T-helper 2 cell treated with Interferon-gamma antibody and Interleukin-4, amounts not matched to agents 5 μg/mL and 100 μg/mL, for 36 hours (primary cell): Measurements from ENCODE around the gene RAB31.

Source experiments
- DNase-seq: peaks from one replicate; pipeline ENCODE4 v3.0.0; 2021; ENCODE audit warnings: low spot score
- H3K27ac Mint-ChIP-seq: one replicate; pipeline ENCODE4 v1.8.0; 2021; ENCODE audit warnings: mild to moderate bottlenecking, mixed read lengths
- H3K27me3 Mint-ChIP-seq: one replicate; pipeline ENCODE4 v1.8.0; 2021; ENCODE audit warnings: low read depth, mixed read lengths
- H3K36me3 Mint-ChIP-seq: one replicate; pipeline ENCODE4 v1.8.0; 2021; ENCODE audit warnings: low read depth, mixed read lengths
- H3K4me1 Mint-ChIP-seq: one replicate; pipeline ENCODE4 v1.8.0; 2021; ENCODE audit warnings: low read depth, mixed read lengths
- H3K4me3 Mint-ChIP-seq: one replicate; pipeline ENCODE4 v1.8.0; 2022; ENCODE audit warnings: mild to moderate bottlenecking, moderate library complexity, mixed read lengths
- H3K9me3 Mint-ChIP-seq: one replicate; pipeline ENCODE4 v1.8.0; 2021; ENCODE audit warnings: mixed read lengths

RAB31 gene

DNA sequence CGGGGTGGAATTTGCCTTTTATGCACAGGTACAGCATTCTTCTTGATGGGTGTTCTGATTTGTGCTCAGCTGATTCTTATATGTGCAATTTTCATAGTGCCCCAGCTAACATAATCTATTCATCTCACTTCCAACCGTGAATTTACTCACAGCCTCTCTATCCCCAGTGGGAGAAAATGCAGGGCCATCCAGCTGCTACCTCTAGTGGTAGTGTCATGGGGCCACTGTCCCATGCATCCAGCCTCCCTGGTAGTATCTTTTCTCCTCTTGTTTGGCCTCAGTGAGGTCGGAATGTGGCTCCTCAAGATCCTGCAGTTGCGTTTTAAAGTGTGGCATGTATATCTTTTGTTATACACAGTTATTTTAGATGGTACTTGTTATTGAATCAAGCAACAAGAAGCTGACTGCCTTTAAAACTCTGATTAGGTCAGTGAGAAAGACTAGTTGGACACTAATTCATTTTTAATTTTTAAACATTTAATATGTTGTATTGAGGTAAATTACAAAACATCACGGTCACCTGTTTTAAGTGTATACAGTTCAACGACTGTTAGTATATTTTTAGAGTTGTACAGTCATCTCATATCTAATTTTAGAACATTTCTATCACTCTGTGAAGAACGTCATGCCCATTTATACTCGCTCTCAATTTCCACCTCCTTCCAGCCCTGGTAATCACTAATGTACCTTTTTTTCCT is 109.8 kb downstream of the RAB31 start:
- no peaks in the 10 kb centered on the region for H3K36me3 Mint-ChIP-seq
- no peak for DNase-seq
- no peaks in the 10 kb centered on the region for H3K4me1 Mint-ChIP-seq
- peaks cover 22% of the 10 kb centered on the region for H3K27me3 Mint-ChIP-seq
- no peak overlapping the region for H3K4me3 Mint-ChIP-seq
- no peak overlapping the region for H3K27ac Mint-ChIP-seq
- H3K9me3 Mint-ChIP-seq, result peaks cover 6% of the 10 kb centered on the region

DNA sequence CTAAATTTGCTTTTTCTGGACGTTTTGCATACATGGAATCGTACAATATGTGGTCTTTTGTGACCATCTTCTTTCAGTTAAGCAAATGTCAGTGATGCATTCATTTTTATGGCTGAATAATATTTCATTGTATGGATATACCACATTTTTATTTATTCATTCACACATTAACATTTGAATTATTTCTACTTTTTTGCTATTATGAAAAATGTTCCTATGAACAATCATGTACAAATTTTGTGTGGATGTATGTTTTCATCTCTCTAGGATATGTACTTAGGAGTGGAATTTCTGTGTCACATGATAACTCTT is 110.3 kb downstream of the RAB31 start:
- Mint-ChIP-seq H3K4me3 (no peak overlapping the region), H3K9me3 (peaks cover 6% of the 10 kb centered on the region), H3K4me1 (no peaks in the 10 kb centered on the region), H3K27me3 (peaks cover 22% of the 10 kb centered on the region), H3K27ac (no peak overlapping the region), H3K36me3 (no peaks in the 10 kb centered on the region)
- no peak for DNase-seq

DNA sequence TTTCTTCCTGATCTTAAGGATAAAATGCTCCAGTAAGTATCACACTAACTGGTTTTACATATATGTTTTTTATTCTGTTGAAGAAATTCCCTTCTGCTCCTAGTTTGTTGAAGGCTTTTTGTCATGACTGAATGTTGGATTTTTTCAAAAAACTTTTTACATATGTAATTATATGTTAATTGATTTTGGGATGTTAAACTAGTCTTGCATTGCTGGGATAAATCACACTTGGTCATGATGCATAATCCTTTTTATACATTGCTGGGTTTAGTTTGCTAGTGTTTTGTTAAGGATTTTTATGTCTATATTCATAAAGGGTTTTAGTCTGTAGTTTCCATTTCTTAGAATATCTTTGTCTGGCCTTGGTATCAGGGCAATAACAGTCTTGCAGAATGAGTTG is 112.0 kb downstream of the RAB31 start:
- peaks cover 6% of the 10 kb centered on the region for H3K9me3 Mint-ChIP-seq
- DNase-seq, result no peak
- no peaks in the 10 kb centered on the region for H3K4me1 Mint-ChIP-seq
- no peaks in the 10 kb centered on the region for H3K36me3 Mint-ChIP-seq
- H3K4me3 Mint-ChIP-seq, result no peak overlapping the region
- no peak overlapping the region for H3K27ac Mint-ChIP-seq
- H3K27me3 Mint-ChIP-seq, result peaks cover 22% of the 10 kb centered on the region

DNA sequence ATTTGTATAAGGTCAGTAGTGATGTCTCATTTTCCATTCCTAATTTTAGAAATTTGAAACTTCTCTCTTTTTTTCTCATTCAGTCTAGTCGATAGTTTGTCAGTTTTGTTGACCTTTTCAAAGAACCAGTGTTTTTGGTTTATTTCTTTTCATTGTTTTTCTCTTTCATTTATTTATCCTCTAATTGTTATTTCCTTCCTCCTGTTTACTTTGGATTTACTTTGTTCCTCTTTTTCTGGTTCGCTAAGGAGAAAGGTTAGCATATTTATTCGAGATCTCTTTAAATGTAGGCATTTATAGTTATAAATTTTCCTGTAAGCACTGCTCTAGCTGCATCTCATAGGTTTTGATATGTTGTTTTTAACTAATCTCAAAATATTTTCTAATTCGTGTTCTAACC is 112.6 kb downstream of the RAB31 start:
- H3K27ac Mint-ChIP-seq, result no peak overlapping the region

DNA sequence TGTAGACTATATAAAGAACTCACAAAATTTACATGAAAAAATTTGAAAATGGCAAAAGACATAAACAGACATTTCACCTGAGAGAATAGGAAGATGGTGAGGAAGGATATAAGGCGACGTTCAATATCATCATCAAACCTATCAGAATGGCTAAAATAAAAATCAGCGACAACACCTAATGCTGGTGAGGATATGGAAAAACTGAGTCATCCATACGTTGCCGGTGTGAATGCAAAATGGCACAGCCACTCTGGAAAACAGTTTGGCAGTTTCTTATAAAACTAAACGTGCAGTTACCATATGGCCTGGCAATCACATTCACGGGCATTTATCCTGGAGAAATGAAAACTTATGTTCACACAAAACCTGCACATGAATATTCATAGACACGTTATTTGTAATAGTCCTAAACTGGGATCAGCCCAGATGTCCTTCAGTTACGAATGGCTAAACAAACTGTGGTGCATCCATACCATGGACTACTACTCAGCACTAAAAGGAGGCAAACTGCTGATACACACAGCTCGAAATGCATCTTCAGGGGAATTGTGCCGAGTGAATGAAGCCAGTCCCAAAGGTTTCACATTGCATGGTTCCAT is 114.6 kb downstream of the RAB31 start:
- peaks cover 6% of the 10 kb centered on the region for H3K9me3 Mint-ChIP-seq

More for the DNA sequence above, 112.6 kb downstream of the RAB31 start:
- Mint-ChIP-seq H3K9me3 (peaks cover 6% of the 10 kb centered on the region), H3K27me3 (peaks cover 22% of the 10 kb centered on the region), H3K4me3 (no peak overlapping the region), H3K36me3 (no peaks in the 10 kb centered on the region), H3K4me1 (no peaks in the 10 kb centered on the region)
- no peak for DNase-seq

DNA sequence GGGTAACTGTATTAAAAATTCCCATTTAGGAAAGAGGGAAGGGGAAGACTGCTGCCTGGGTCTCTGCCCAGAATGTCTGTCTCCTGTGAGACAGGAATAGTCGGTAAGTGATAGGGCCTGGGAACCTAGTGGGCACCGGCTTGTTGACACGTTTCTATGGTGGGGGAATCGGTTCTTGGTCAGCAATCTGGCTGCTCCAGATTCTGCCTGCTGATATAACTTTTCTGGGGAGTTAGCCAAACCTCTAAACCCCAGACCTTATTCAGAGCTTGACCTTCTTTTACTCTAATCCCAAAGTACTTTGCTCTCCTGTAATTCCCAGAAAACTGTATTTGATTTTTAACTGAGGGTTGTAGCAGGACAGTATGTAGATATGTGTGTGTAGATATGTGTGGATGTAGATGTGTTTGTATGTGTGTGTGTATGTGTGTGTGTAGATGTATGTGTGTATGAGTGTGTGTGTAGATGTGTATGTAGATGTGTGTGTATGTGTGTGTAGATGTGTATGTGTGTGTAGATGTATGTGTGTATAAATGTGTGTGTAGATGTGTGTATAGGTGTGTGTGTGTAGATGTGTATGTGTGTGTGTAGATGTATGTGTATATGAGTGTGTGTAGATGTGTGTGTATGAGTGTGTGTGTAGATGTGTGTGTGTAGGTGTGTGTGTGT is 115.8 kb downstream of the RAB31 start:
- Mint-ChIP-seq H3K4me1 (no peaks in the 10 kb centered on the region), H3K27ac (no peak overlapping the region), H3K4me3 (no peak overlapping the region), H3K27me3 (peaks cover 16% of the 10 kb centered on the region), H3K9me3 (peaks cover 4% of the 10 kb centered on the region), H3K36me3 (no peaks in the 10 kb centered on the region)
- DNase-seq, result no peak

More for the DNA sequence above, 114.6 kb downstream of the RAB31 start:
- Mint-ChIP-seq H3K36me3 (no peaks in the 10 kb centered on the region), H3K27ac (no peak overlapping the region), H3K4me1 (no peaks in the 10 kb centered on the region), H3K27me3 (peaks cover 21% of the 10 kb centered on the region), H3K4me3 (no peak overlapping the region)
- DNase-seq, result no peak

DNA sequence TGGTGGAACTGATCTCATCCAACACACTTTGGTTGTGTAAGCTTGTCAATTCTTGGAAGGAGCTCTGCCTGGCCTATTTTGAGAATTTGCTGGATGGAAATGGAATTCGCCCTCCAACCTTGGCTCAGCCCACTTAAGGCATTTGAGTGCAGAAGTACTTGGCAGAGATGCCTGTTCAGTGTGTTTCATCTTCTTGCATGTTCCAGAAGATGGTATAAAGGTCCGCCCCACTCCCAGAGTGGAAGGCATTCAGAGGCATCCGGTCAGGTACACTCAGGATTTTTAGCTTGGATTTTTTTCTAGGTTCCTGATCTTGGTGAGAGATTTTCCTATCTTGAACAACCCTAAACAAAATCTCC is 116.4 kb downstream of the RAB31 start:
- Mint-ChIP-seq H3K27ac (no peak overlapping the region), H3K4me1 (no peaks in the 10 kb centered on the region), H3K36me3 (no peaks in the 10 kb centered on the region), H3K27me3 (peaks cover 11% of the 10 kb centered on the region), H3K9me3 (no peaks in the 10 kb centered on the region), H3K4me3 (no peak overlapping the region)
- DNase-seq, result no peak

DNA sequence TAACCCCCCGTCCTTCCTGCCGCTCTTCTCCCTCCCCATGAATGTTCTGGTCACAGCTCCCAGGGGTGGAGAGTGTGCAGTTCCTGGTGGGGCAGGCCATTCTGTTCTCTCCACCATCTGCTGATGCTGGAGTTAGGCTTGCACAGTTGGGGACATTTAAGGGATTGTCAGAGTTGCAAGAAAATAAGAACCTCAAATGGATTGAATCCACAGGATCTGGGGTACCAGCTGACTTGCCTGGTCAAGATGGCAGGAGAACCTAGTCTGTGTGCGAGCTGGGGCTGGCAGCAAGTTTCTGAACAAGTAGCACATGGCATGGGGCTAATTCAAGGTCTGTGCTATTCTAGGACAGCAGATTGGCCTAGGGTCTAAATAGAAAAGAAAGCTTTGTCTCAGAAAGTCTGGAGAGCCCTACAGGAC is 116.9 kb downstream of the RAB31 start:
- Mint-ChIP-seq H3K4me1 (no peaks in the 10 kb centered on the region), H3K36me3 (no peaks in the 10 kb centered on the region), H3K27ac (no peak overlapping the region), H3K9me3 (no peaks in the 10 kb centered on the region), H3K27me3 (peaks cover 8% of the 10 kb centered on the region), H3K4me3 (no peak overlapping the region)
- no peak for DNase-seq

DNA sequence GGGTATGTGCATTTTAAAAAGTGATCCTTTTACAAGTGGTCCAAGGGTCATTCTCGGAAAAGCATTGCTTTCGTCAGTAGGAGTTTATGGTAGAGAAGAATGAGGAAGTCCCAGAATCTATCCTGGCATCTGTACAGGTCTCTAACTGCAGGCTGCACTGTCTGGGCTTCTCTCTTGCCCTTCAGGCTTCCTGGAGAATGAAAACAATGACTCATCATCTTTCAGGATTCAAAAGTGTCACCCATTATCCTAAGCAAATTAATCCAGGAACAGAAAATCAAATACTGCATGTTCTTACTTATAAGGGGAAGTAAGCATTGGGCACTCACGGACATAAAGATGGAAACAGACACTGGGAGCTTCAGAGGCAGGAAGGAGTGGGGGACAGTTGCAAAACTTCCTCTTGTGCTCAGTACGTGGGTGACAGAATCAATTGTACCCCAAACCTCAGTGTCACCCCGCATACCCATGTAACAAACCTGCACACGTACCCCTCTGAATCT is 117.5 kb downstream of the RAB31 start:
- no peak overlapping the region for H3K27ac Mint-ChIP-seq
- no peaks in the 10 kb centered on the region for H3K36me3 Mint-ChIP-seq
- DNase-seq, result no peak

DNA sequence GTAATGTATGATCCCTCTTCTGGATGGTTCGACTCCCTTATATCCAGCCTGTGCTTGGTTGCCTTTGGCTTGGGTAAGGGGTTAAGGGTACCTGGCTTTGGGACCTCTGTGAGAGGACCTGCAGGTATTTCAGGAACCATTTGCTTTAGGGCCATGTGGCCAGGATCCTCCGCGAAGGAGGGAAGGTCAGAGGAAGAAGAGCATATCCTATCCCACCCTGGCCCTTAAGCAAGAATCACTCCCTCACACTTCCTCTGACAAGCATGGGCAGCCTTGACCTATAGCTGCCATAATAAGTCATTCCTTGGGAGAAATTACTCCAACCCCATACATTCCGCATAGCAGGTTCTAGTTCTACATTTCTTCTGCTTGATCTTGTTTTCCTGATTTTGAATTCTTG is 118.6 kb downstream of the RAB31 start:
- DNase-seq, result no peak
- Mint-ChIP-seq H3K27ac (no peak overlapping the region), H3K4me1 (no peaks in the 10 kb centered on the region), H3K27me3 (peaks cover 3% of the 10 kb centered on the region), H3K9me3 (no peaks in the 10 kb centered on the region), H3K36me3 (no peaks in the 10 kb centered on the region), H3K4me3 (no peak overlapping the region)

More for the DNA sequence above, 117.5 kb downstream of the RAB31 start:
- no peaks in the 10 kb centered on the region for H3K4me1 Mint-ChIP-seq
- peaks cover 7% of the 10 kb centered on the region for H3K27me3 Mint-ChIP-seq
- H3K9me3 Mint-ChIP-seq, result no peaks in the 10 kb centered on the region
- H3K4me3 Mint-ChIP-seq, result no peak overlapping the region

DNA sequence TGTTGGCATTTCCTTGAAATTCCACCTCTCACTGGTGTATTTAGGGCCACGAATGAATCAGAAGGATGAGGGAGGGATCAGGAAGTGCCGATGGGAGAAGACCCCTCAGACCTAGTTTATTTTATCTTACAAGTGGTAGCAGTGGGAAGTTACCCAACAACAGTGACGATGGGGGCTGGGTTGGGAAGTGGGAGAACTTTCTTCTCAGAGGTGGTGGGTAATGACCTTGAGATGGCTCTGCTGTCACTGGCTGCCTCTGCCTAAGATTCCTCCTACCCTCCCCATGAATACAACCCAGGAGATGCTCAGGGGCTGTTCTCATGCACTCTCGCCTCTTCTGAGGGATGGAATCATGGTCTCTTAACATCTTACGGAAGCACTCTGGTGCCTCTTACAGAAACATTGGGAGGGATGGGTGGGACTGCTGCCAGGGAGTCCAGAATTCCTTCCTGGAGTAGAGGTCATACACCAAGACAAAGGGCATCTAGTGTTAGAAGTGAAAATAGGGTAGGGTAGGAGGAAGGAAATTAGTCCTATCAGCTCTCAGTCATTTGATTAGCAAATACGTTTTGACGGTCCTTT is 119.2 kb downstream of the RAB31 start:
- no peaks in the 10 kb centered on the region for H3K9me3 Mint-ChIP-seq
- H3K27me3 Mint-ChIP-seq, result no peaks in the 10 kb centered on the region
- H3K27ac Mint-ChIP-seq, result no peak overlapping the region
- no peak for DNase-seq
- H3K4me3 Mint-ChIP-seq, result no peak overlapping the region
- no peaks in the 10 kb centered on the region for H3K36me3 Mint-ChIP-seq
- no peaks in the 10 kb centered on the region for H3K4me1 Mint-ChIP-seq

DNA sequence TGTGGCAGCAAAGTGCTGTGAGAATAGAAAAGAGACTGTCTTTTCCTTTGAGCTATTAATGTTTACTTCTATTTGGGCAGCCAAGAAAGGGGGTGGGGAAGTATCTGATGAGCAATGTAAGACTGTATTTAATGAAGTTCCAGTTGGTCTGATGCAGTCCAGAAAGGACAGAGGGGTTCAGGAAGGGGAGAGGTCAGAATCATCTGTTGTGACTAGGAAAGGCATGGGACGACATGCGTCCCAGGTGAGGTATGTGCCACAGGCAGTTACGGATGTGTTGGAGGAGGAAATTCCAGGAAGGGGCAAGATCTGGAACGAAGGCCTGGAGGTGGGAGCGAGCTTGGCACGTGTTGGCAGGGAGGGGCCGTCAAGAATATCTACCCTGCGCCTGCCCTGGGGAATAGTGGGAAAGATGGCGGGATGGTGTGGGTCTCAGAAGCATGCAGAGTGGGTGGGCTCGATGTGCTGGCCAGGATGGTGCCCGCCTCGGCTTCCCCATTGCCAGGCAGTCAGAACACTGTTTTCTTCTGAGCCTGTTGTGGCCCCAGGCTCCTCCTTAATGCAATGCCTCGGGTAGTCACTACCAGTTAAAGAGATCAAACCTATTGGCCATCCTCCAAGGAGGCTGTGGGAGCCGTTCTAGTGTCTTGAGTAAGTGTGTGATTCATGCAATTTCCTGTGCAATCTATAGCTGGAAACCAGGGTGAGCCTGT is 119.8 kb downstream of the RAB31 start:
- H3K9me3 Mint-ChIP-seq, result no peaks in the 10 kb centered on the region
- H3K4me1 Mint-ChIP-seq, result no peaks in the 10 kb centered on the region
- no peaks in the 10 kb centered on the region for H3K27me3 Mint-ChIP-seq
- no peaks in the 10 kb centered on the region for H3K36me3 Mint-ChIP-seq
- DNase-seq, result no peak
- no peak overlapping the region for H3K27ac Mint-ChIP-seq
- H3K4me3 Mint-ChIP-seq, result no peak overlapping the region

DNA sequence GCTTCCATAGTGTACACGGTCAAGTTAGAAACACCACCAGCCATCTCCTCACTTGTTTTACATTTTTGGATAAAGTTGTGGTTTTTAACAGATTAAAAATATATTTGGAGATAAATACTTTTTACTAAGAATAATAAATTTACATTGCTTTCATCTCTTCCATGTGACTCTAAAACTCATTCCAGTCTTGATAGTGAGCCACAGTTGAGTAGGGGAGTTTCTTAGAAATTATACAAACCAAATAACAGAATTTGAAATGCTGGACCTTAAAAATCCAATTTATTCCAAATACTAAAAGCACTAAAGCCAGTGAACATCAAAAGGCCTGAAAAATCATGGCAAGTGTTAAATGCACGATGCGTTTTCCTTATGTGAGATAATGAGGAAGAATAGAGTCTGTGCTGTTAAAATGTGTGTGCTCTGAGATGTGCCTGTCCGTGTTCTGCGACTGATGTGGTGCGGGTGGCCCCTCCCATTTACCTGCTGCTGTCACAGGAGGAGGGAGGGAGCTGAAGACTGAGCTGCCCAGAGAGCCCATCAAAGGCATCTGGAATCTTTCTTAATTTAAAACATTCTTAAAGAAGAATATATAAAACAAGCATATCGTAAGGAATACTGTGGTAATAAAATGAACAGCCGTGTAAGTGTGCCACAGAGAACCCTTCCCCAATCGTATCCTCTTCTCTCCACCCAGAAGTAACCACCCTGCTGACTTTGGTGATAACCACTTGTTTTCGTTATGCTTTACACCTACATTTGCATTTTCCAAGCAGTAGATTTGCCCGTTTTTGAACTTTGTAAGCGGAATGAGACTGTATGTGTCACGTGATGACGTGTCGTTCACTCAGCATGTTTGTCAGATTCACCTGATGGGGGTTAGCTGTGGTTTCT is 120.7 kb downstream of the RAB31 start:
- peaks cover 2% of the 10 kb centered on the region for H3K27me3 Mint-ChIP-seq
- no peaks in the 10 kb centered on the region for H3K4me1 Mint-ChIP-seq
- no peaks in the 10 kb centered on the region for H3K9me3 Mint-ChIP-seq
- no peak for DNase-seq
- no peak overlapping the region for H3K27ac Mint-ChIP-seq
- no peaks in the 10 kb centered on the region for H3K36me3 Mint-ChIP-seq
- no peak overlapping the region for H3K4me3 Mint-ChIP-seq
